ENCODE data around the gene TEX10. TPM values are rescaled to one million over a fixed set of nuclear protein-coding genes. Genes with fewer than 3 reads are reported as not detected.

The TEX10 gene
- total RNA-seq, 2 donors from 2014 or later, result 17.3 to 32.1 TPM

- Histone ChIP-seq H3K9me3 (no peaks in the 10 kb centered on the region), H3K4me3 (no peak overlapping the region), H3K36me3 (no peaks in the 10 kb centered on the region), H3K27me3 (replicated peaks; ENCODE audit: insufficient read depth) (no peaks in the 10 kb centered on the region), H3K27ac (no peak overlapping the region), H3K4me1 (replicated peaks) (no peaks in the 10 kb centered on the region)
- 84% methylated on average over 3 of the region's 3 CpGs for WGBS
- no peak for DNase-seq (ENCODE audit: low spot score)
- intact Hi-C loops (cut with DNase I), result no loop called here
- no peak for TF ChIP-seq POLR2AphosphoS5 (IDR thresholded peaks at IDR 0.05)
- TF ChIP-seq POLR2A (IDR thresholded peaks at IDR 0.05), result no peak
- no peak for TF ChIP-seq CTCF (IDR thresholded peaks at IDR 0.05)
These were observed 58.4 kb downstream of the TEX10 start for GRCh38 chr9:100294341-100294740.

- Histone ChIP-seq H3K9me3 (no peaks in the 10 kb centered on the region), H3K27me3 (replicated peaks; ENCODE audit: insufficient read depth) (no peaks in the 10 kb centered on the region), H3K36me3 (no peaks in the 10 kb centered on the region), H3K27ac (no peak overlapping the region), H3K4me1 (replicated peaks) (no peaks in the 10 kb centered on the region), H3K4me3 (no peak overlapping the region)
- TF ChIP-seq POLR2A (IDR thresholded peaks at IDR 0.05) (no peak), CTCF (IDR thresholded peaks at IDR 0.05) (no peak), POLR2AphosphoS5 (IDR thresholded peaks at IDR 0.05) (no peak)
- WGBS, result over 99% methylated on average over 13 of the region's 13 CpGs
- DNase-seq (ENCODE audit: low spot score), result no peak
- intact Hi-C loops (cut with DNase I), result no loop called here
These were observed 60.3 kb downstream of the TEX10 start for GRCh38 chr9:100292414-100292813.

- Histone ChIP-seq H3K27me3 (replicated peaks; ENCODE audit: insufficient read depth) (no peaks in the 10 kb centered on the region), H3K4me1 (replicated peaks) (no peaks in the 10 kb centered on the region), H3K4me3 (no peak overlapping the region), H3K36me3 (no peaks in the 10 kb centered on the region), H3K27ac (no peak overlapping the region), H3K9me3 (no peaks in the 10 kb centered on the region)
- 95% methylated on average over 4 of the region's 4 CpGs for WGBS
- DNase-seq (ENCODE audit: low spot score), result no peak
- TF ChIP-seq POLR2A (IDR thresholded peaks at IDR 0.05) (no peak), POLR2AphosphoS5 (IDR thresholded peaks at IDR 0.05) (no peak), CTCF (IDR thresholded peaks at IDR 0.05) (no peak)
- intact Hi-C loops (cut with DNase I), result no loop called here
These were observed 62.0 kb downstream of the TEX10 start for GRCh38 chr9:100290714-100291113.

GRCh38 chr9:100287186-100287585 lies 65.6 kb downstream of the TEX10 start:
- Histone ChIP-seq H3K9me3 (no peaks in the 10 kb centered on the region), H3K4me3 (no peak overlapping the region), H3K36me3 (no peaks in the 10 kb centered on the region), H3K4me1 (replicated peaks) (no peaks in the 10 kb centered on the region), H3K27ac (no peak overlapping the region), H3K27me3 (replicated peaks; ENCODE audit: insufficient read depth) (no peaks in the 10 kb centered on the region)
- 97% methylated on average over 5 of the region's 5 CpGs for WGBS
- DNase-seq (ENCODE audit: low spot score), result no peak
- intact Hi-C loops (cut with DNase I), result no loop called here
- TF ChIP-seq CTCF (IDR thresholded peaks at IDR 0.05) (no peak), POLR2A (IDR thresholded peaks at IDR 0.05) (no peak), POLR2AphosphoS5 (IDR thresholded peaks at IDR 0.05) (no peak)

GRCh38 chr9:100286257-100286656 lies 66.5 kb downstream of the TEX10 start:
- 86% methylated on average over 6 of the region's 6 CpGs for WGBS
- TF ChIP-seq CTCF (IDR thresholded peaks at IDR 0.05), result no peak

More at GRCh38 chr9:100286257-100286656, 66.5 kb downstream of the TEX10 start:
- H3K36me3 ChIP-seq, result no peaks in the 10 kb centered on the region
- H3K4me3 ChIP-seq, result no peak overlapping the region
- H3K27me3 ChIP-seq (replicated peaks; ENCODE audit: insufficient read depth), result no peaks in the 10 kb centered on the region
- H3K4me1 ChIP-seq (replicated peaks), result no peaks in the 10 kb centered on the region
- no peak for DNase-seq (ENCODE audit: low spot score)
- intact Hi-C loops (cut with DNase I), result no loop called here
- H3K9me3 ChIP-seq, result no peaks in the 10 kb centered on the region
- H3K27ac ChIP-seq, result no peak overlapping the region
